Measurements from ENCODE around the gene LTA. TPM values are rescaled to one million over a fixed set of nuclear protein-coding genes. Genes with fewer than 3 reads are reported as not detected.
A peak's percentile ranks its signal among the peaks of the same experiment; 100 is the strongest.

Gene LTA
- total and polyA plus RNA-seq, 4 donors: 0.05 TPM; not detected in 3

- Histone ChIP-seq H3K4me3 (ENCODE audit: low read depth in 1 of 3, low read length in 3 of 3) (no peak overlapping the region), H3K27me3 (ENCODE audit: control insufficient read depth in 4 of 4, insufficient read depth in 4 of 4, low read length in 3 of 4) (no peaks in the 10 kb centered on the region), H3K4me1 (ENCODE audit: control insufficient read depth in 4 of 4, insufficient read depth in 4 of 4, low read length in 3 of 4) (peaks cover 4 to 14% (median 7%) of the 10 kb centered on the region in 4 donors), H3K27ac (ENCODE audit: low read depth in 1 of 2, low read length in 2 of 2) (no peak overlapping the region), H3K36me3 (ENCODE audit: control insufficient read depth in 4 of 4, insufficient read depth in 3 of 4, low read depth in 1 of 4, low read length in 3 of 4) (peaks cover 15 to 42% (median 39%) of the 10 kb centered on the region in 4 donors), H3K9ac (ENCODE audit: low read depth in 1 of 2, low read length in 2 of 2) (no peak overlapping the region), H3K9me3 (ENCODE audit: control insufficient read depth in 4 of 4, low read length in 3 of 4) (no peaks in the 10 kb centered on the region)
- WGBS: 78% methylated on average over 10 of the region's 10 CpGs
- DNase-seq (ENCODE audit: low spot score): no peak
- TF ChIP-seq REST (IDR thresholded peaks at IDR 0.05) (no peak), NR2F2 (IDR thresholded peaks at IDR 0.05) (no peak), MAX (IDR thresholded peaks at IDR 0.05) (no peak), HNF4A (conservative IDR thresholded peaks at IDR 0.05) (no peak), TAF1 (conservative IDR thresholded peaks at IDR 0.05) (no peak), ATF3 (IDR thresholded peaks at IDR 0.05) (no peak), FOXA1 (IDR thresholded peaks at IDR 0.05) (no peak), EGR1 (IDR thresholded peaks at IDR 0.05; ENCODE audit: low read depth in 2 of 2) (no peak), FOXA2 (IDR thresholded peaks at IDR 0.05) (no peak), JUND (IDR thresholded peaks at IDR 0.05) (no peak), CTCF (IDR thresholded peaks at IDR 0.05; ENCODE audit: low read depth, low read length, missing input control) (no peak)
Observed at GRCh38 chr6:31622684-31623091, 50.6 kb downstream of the LTA start.

Small RNA genes lying within 50 kb of the gene (small RNA-seq; reads per million reads assigned to genes)
- gene SNORA38 (4.2 reads per million, percentile 92 among the genes with 10 or more reads in this experiment), gene SNORD117 (207 reads per million, percentile 98 among the genes with 10 or more reads in this experiment), gene SNORD84 (not detected), gene UQCRHP1 (not detected)

Other genes with a start within 250 kb of the LTA start
Only the 30 nearest of the 34 such genes appear.
- gene HLA-B, start 215.1 kb upstream of the LTA start, total RNA-seq: 100 to 1,000 TPM; 341 to 369 TPM
- gene HLA-B, start 215.1 kb upstream of the LTA start, polyA plus RNA-seq: 100 to 1,000 TPM; 464 to 864 TPM
- gene MICA, start 168.7 kb upstream of the LTA start, total RNA-seq: 1 to 10 TPM; 3.3 to 9.1 TPM
- 1 to 10 TPM; 3.2 to 5.0 TPM for gene MICA, start 168.7 kb upstream of the LTA start, polyA plus RNA-seq
- gene MICB, start 74.1 kb upstream of the LTA start, total RNA-seq: 1 to 10 TPM; 1.8 to 4.9 TPM
- gene MICB, start 74.1 kb upstream of the LTA start, polyA plus RNA-seq: under 1 TPM; 0.19 to 0.66 TPM
- gene MCCD1, start 43.3 kb upstream of the LTA start, total RNA-seq: under 1 TPM in 1 of 2 donors, not detected in 1; 0.56 TPM
- gene MCCD1, start 43.3 kb upstream of the LTA start, polyA plus RNA-seq: not detected
- gene DDX39B, start 30.3 kb upstream of the LTA start, total RNA-seq: 100 to 1,000 TPM; 151 to 254 TPM
- gene DDX39B, start 30.3 kb upstream of the LTA start, polyA plus RNA-seq: 100 to 1,000 TPM in 1 of 2 donors, 10 to 100 TPM in 1; 75.0 to 120 TPM
- gene ATP6V1G2, start 25.7 kb upstream of the LTA start, total RNA-seq: under 1 TPM; 0.14 to 0.17 TPM
- gene ATP6V1G2, start 25.7 kb upstream of the LTA start, polyA plus RNA-seq: under 1 TPM; 0.35 to 0.36 TPM
- 1 to 10 TPM; 6.7 to 8.0 TPM for gene NFKBIL1, start 24.7 kb upstream of the LTA start, total RNA-seq
- gene NFKBIL1, start 24.7 kb upstream of the LTA start, polyA plus RNA-seq: 1 to 10 TPM; 3.3 to 9.6 TPM
- gene TNF, start 3.3 kb downstream of the LTA start, total RNA-seq: under 1 TPM; 0.19 to 0.42 TPM
- under 1 TPM in 1 of 2 donors, not detected in 1; 0.06 TPM for gene TNF, start 3.3 kb downstream of the LTA start, polyA plus RNA-seq
- gene LTB, start 10.1 kb downstream of the LTA start, total RNA-seq: 1 to 10 TPM in 1 of 2 donors, under 1 TPM in 1; 0.67 to 5.3 TPM
- gene LTB, start 10.1 kb downstream of the LTA start, polyA plus RNA-seq: 1 to 10 TPM; 1.4 to 1.7 TPM
- 10 to 100 TPM; 10.4 to 24.6 TPM for gene LST1, start 14.0 kb downstream of the LTA start, total RNA-seq
- 10 to 100 TPM; 11.6 to 15.3 TPM for gene LST1, start 14.0 kb downstream of the LTA start, polyA plus RNA-seq
- gene NCR3, start 20.7 kb downstream of the LTA start, total RNA-seq: under 1 TPM in 1 of 2 donors, not detected in 1; 0.42 TPM
- gene NCR3, start 20.7 kb downstream of the LTA start, polyA plus RNA-seq: under 1 TPM; 0.14 to 0.71 TPM
- gene AIF1, start 42.9 kb downstream of the LTA start, total RNA-seq: 10 to 100 TPM; 12.2 to 46.8 TPM
- 10 to 100 TPM; 24.9 to 28.6 TPM for gene AIF1, start 42.9 kb downstream of the LTA start, polyA plus RNA-seq
- gene PRRC2A, start 48.4 kb downstream of the LTA start, total RNA-seq: 10 to 100 TPM; 27.2 to 31.9 TPM
- 10 to 100 TPM; 21.9 to 39.3 TPM for gene PRRC2A, start 48.4 kb downstream of the LTA start, polyA plus RNA-seq
- gene BAG6, start 80.4 kb downstream of the LTA start, total RNA-seq: 100 to 1,000 TPM; 109 to 119 TPM
- gene BAG6, start 80.4 kb downstream of the LTA start, polyA plus RNA-seq: 100 to 1,000 TPM in 1 of 2 donors, 10 to 100 TPM in 1; 64.9 to 116 TPM
- gene APOM, start 83.6 kb downstream of the LTA start, total RNA-seq: 100 to 1,000 TPM in 1 of 2 donors, 10 to 100 TPM in 1; 89.8 to 164 TPM
- 100 to 1,000 TPM; 182 to 587 TPM for gene APOM, start 83.6 kb downstream of the LTA start, polyA plus RNA-seq
- gene C6orf47, start 88.5 kb downstream of the LTA start, total RNA-seq: 10 to 100 TPM in 1 of 2 donors, 1 to 10 TPM in 1; 8.1 to 10.8 TPM
- gene C6orf47, start 88.5 kb downstream of the LTA start, polyA plus RNA-seq: 1 to 10 TPM; 2.0 to 6.7 TPM
- 10 to 100 TPM in 1 of 2 donors, 1 to 10 TPM in 1; 8.7 to 13.9 TPM for gene GPANK1, start 92.7 kb downstream of the LTA start, total RNA-seq
- gene GPANK1, start 92.7 kb downstream of the LTA start, polyA plus RNA-seq: 10 to 100 TPM in 1 of 2 donors, 1 to 10 TPM in 1; 7.6 to 13.8 TPM
- 10 to 100 TPM; 58.1 to 60.5 TPM for gene CSNK2B, start 93.8 kb downstream of the LTA start, total RNA-seq
- gene CSNK2B, start 93.8 kb downstream of the LTA start, polyA plus RNA-seq: 100 to 1,000 TPM in 1 of 2 donors, 10 to 100 TPM in 1; 93.5 to 108 TPM
- 1 to 10 TPM; 1.4 to 5.9 TPM for gene LY6G5B, start 97.7 kb downstream of the LTA start, total RNA-seq
- 1 to 10 TPM; 1.2 to 2.8 TPM for gene LY6G5B, start 97.7 kb downstream of the LTA start, polyA plus RNA-seq
- gene LY6G5C, start 108.8 kb downstream of the LTA start, total RNA-seq: 1 to 10 TPM in 1 of 2 donors, under 1 TPM in 1; 0.59 to 1.1 TPM
- 1 to 10 TPM; 1.1 to 2.5 TPM for gene LY6G5C, start 108.8 kb downstream of the LTA start, polyA plus RNA-seq
- 10 to 100 TPM; 39.1 to 59.4 TPM for gene ABHD16A, start 131.0 kb downstream of the LTA start, total RNA-seq
- gene ABHD16A, start 131.0 kb downstream of the LTA start, polyA plus RNA-seq: 10 to 100 TPM; 26.6 to 30.8 TPM
- 1 to 10 TPM in 1 of 2 donors, under 1 TPM in 1; 0.08 to 3.2 TPM for gene LY6G6F, start 134.6 kb downstream of the LTA start, total RNA-seq
- not detected for gene LY6G6F, start 134.6 kb downstream of the LTA start, polyA plus RNA-seq
- gene LY6G6D, start 143.1 kb downstream of the LTA start, total RNA-seq: not detected
- not detected for gene LY6G6D, start 143.1 kb downstream of the LTA start, polyA plus RNA-seq
- not detected for gene LY6G6C, start 149.5 kb downstream of the LTA start, total RNA-seq
- gene LY6G6C, start 149.5 kb downstream of the LTA start, polyA plus RNA-seq: not detected
- 10 to 100 TPM in 1 of 2 donors, under 1 TPM in 1; 0.08 to 10.7 TPM for gene MPIG6B, start 151.1 kb downstream of the LTA start, total RNA-seq
- under 1 TPM; 0.15 to 0.33 TPM for gene MPIG6B, start 151.1 kb downstream of the LTA start, polyA plus RNA-seq
- gene DDAH2, start 157.0 kb downstream of the LTA start, total RNA-seq: 10 to 100 TPM; 23.8 to 31.4 TPM
- gene DDAH2, start 157.0 kb downstream of the LTA start, polyA plus RNA-seq: 10 to 100 TPM; 19.8 to 22.6 TPM
- 100 to 1,000 TPM in 1 of 2 donors, 10 to 100 TPM in 1; 56.5 to 124 TPM for gene CLIC1, start 164.2 kb downstream of the LTA start, total RNA-seq
- gene CLIC1, start 164.2 kb downstream of the LTA start, polyA plus RNA-seq: 10 to 100 TPM; 63.7 to 65.2 TPM
- 1 to 10 TPM; 5.9 to 6.4 TPM for gene MSH5, start 167.7 kb downstream of the LTA start, total RNA-seq
- gene MSH5, start 167.7 kb downstream of the LTA start, polyA plus RNA-seq: 1 to 10 TPM; 1.2 to 2.2 TPM
- gene SAPCD1, start 190.4 kb downstream of the LTA start, total RNA-seq: 1 to 10 TPM in 1 of 2 donors, under 1 TPM in 1; 0.59 to 2.6 TPM
- gene SAPCD1, start 190.4 kb downstream of the LTA start, polyA plus RNA-seq: under 1 TPM in 1 of 2 donors, not detected in 1; 0.68 TPM
- 1 to 10 TPM in 1 of 2 donors, under 1 TPM in 1; 0.17 to 2.0 TPM for gene VWA7, start 205.0 kb downstream of the LTA start, total RNA-seq
- gene VWA7, start 205.0 kb downstream of the LTA start, polyA plus RNA-seq: 1 to 10 TPM in 1 of 2 donors, under 1 TPM in 1; 0.81 to 1.0 TPM

Data from liver (tissue), 10 donors.